Astrocyte (in vitro differentiated cells and primary cell): ENCODE measurements around the gene G2E3. TPM values are rescaled to one million over a fixed set of nuclear protein-coding genes. Genes with fewer than 3 reads are reported as not detected.

ENCODE experiments used
- DNase-seq: peaks from one replicate; pipeline ENCODE4 v3.0.0-alpha.2; 2010; ENCODE audit warnings: low read depth
- FAIRE-seq: peaks from 2 replicates; lab custom pipeline; 2011; peaks lifted over from hg19 to GRCh38; lab: Jason Lieb, UNC
- H2AFZ ChIP-seq: 2 replicates; pipeline ENCODE4 v1.6.0; 2012; ENCODE audit warnings: low read depth, low read length, inconsistent platforms
- H3K27ac ChIP-seq: 2 replicates; pipeline ENCODE4 v1.5.1; 2011; ENCODE audit warnings: low read depth, low read length, inconsistent platforms
- H3K27me3 ChIP-seq: 2 replicates; pipeline ENCODE4 v1.6.0; 2011; ENCODE audit warnings: low read length, inconsistent platforms; ENCODE audit not compliant: insufficient read depth
- H3K36me3 ChIP-seq: 2 replicates; pipeline ENCODE4 v1.5.1; 2011; ENCODE audit warnings: low read length, inconsistent platforms; ENCODE audit not compliant: insufficient read depth
- H3K4me1 ChIP-seq: 2 replicates; pipeline ENCODE4 v1.5.1; 2011; ENCODE audit warnings: low read length, inconsistent platforms; ENCODE audit not compliant: insufficient read depth
- H3K4me2 ChIP-seq: 2 replicates; pipeline ENCODE4 v1.6.0; 2012; ENCODE audit warnings: low read length, inconsistent platforms
- H3K4me3 ChIP-seq: 2 replicates; pipeline ENCODE4 v1.5.1; 2011; ENCODE audit warnings: low read depth, mild to moderate bottlenecking, low read length, inconsistent platforms; ENCODE audit not compliant: insufficient read depth
- H3K79me2 ChIP-seq: 2 replicates; pipeline ENCODE4 v1.6.0; 2012; ENCODE audit warnings: mild to moderate bottlenecking, low read length, inconsistent platforms; ENCODE audit not compliant: insufficient read depth
- H3K9ac ChIP-seq: 2 replicates; pipeline ENCODE4 v1.6.0; 2012; ENCODE audit warnings: mild to moderate bottlenecking, low read length, inconsistent platforms
- H3K9me3 ChIP-seq: 2 replicates; pipeline ENCODE4 v1.5.1; 2012; ENCODE audit warnings: low read depth, mild to moderate bottlenecking, low read length, inconsistent platforms; ENCODE audit not compliant: insufficient read depth
- H4K20me1 ChIP-seq: 2 replicates; pipeline ENCODE4 v1.6.0; 2012; ENCODE audit warnings: low read length, inconsistent platforms; ENCODE audit not compliant: insufficient read depth
- H3K27ac Mint-ChIP-seq: one replicate; pipeline ENCODE4 v1.8.0; 2021; ENCODE audit warnings: mild to moderate bottlenecking, mixed read lengths; ENCODE audit not compliant: unreplicated experiment
- H3K27me3 Mint-ChIP-seq: one replicate; pipeline ENCODE4 v1.8.0; 2021; ENCODE audit warnings: low read depth, mixed read lengths; ENCODE audit not compliant: unreplicated experiment
- H3K36me3 Mint-ChIP-seq: one replicate; pipeline ENCODE4 v1.8.0; 2021; ENCODE audit warnings: low read depth, mixed read lengths; ENCODE audit not compliant: unreplicated experiment
- H3K4me1 Mint-ChIP-seq: one replicate; pipeline ENCODE4 v1.8.0; 2021; ENCODE audit warnings: low read depth, mixed read lengths; ENCODE audit not compliant: unreplicated experiment
- H3K4me3 Mint-ChIP-seq: one replicate; pipeline ENCODE4 v1.8.0; 2021; ENCODE audit warnings: mild to moderate bottlenecking, moderate library complexity, mixed read lengths; ENCODE audit not compliant: unreplicated experiment
- H3K9me3 Mint-ChIP-seq: one replicate; pipeline ENCODE4 v1.8.0; 2021; ENCODE audit warnings: mild to moderate bottlenecking, mixed read lengths; ENCODE audit not compliant: unreplicated experiment
- CTCF ChIP-seq: IDR thresholded peaks from 2 replicates; pipeline ENCODE4 v1.5.1; 2011; ENCODE audit warnings: low read depth, mild to moderate bottlenecking, inconsistent platforms, low read length, moderate library complexity; ENCODE audit not compliant: insufficient read depth
- EZH2 ChIP-seq: IDR thresholded peaks from 2 replicates; pipeline ENCODE4 v1.6.1; 2012; ENCODE audit warnings: mild to moderate bottlenecking, low read length, inconsistent platforms; ENCODE audit not compliant: insufficient read depth
- total RNA-seq: library from RNA; stranded (reverse); gene quantifications from 2 replicates; pipeline ENCODE4 v1.2.1, GENCODE V29; 2021

Gene G2E3
- total RNA-seq, 1 donor from 2014 or later = 22.4 TPM

- Histone ChIP-seq H3K4me2 (no peak overlapping the region), H4K20me1 (peaks cover 53% of the 10 kb centered on the region), H3K9ac (no peak overlapping the region), H2AFZ (no peak overlapping the region), H3K4me3 (no peak overlapping the region), H3K9me3 (no peaks in the 10 kb centered on the region), H3K27me3 (no peaks in the 10 kb centered on the region), H3K27ac (no peak overlapping the region), H3K4me1 (no peaks in the 10 kb centered on the region), H3K36me3 (peaks cover 21% of the 10 kb centered on the region), H3K79me2 (peaks cover 81% of the 10 kb centered on the region)
- peaks cover 11% of the 10 kb centered on the region for H3K4me1 Mint-ChIP-seq
- peaks cover 3% of the 10 kb centered on the region for H3K36me3 Mint-ChIP-seq
- H3K9me3 Mint-ChIP-seq = no peaks in the 10 kb centered on the region
- no peak overlapping the region for H3K27ac Mint-ChIP-seq
- H3K4me3 Mint-ChIP-seq = no peak overlapping the region
- TF ChIP-seq EZH2 (no peak), CTCF (no peak)
- no peak for FAIRE-seq
- no peak for DNase-seq
- H3K27me3 Mint-ChIP-seq = no peaks in the 10 kb centered on the region
Measured at GRCh38 chr14:30630248-30630647, 71.3 kb downstream of the G2E3 start.

- Histone ChIP-seq H3K27me3 (no peaks in the 10 kb centered on the region), H3K36me3 (peaks cover 25% of the 10 kb centered on the region), H3K9ac (no peak overlapping the region), H3K4me1 (no peaks in the 10 kb centered on the region), H3K27ac (no peak overlapping the region), H3K79me2 (peaks cover 64% of the 10 kb centered on the region), H3K4me2 (no peak overlapping the region), H3K9me3 (no peaks in the 10 kb centered on the region), H3K4me3 (no peak overlapping the region), H4K20me1 (peaks cover 44% of the 10 kb centered on the region), H2AFZ (no peak overlapping the region)
- TF ChIP-seq CTCF = no peak
- no peak for TF ChIP-seq EZH2
- no peak for FAIRE-seq
- Mint-ChIP-seq H3K27ac (no peak overlapping the region), H3K4me1 (peaks cover 9% of the 10 kb centered on the region), H3K27me3 (no peaks in the 10 kb centered on the region), H3K4me3 (no peak overlapping the region), H3K36me3 (peaks cover 1% of the 10 kb centered on the region), H3K9me3 (no peaks in the 10 kb centered on the region)
- DNase-seq = no peak
Measured at GRCh38 chr14:30632730-30633129, 73.8 kb downstream of the G2E3 start.

- DNase-seq (no peak), FAIRE-seq (no peak)
- peaks cover 16% of the 10 kb centered on the region for H3K36me3 Mint-ChIP-seq
- H3K27ac Mint-ChIP-seq = no peak overlapping the region
- no peak overlapping the region for H3K27ac ChIP-seq
- no peaks in the 10 kb centered on the region for H3K27me3 ChIP-seq
- no peaks in the 10 kb centered on the region for H3K4me1 ChIP-seq
- H3K27me3 Mint-ChIP-seq = no peaks in the 10 kb centered on the region
- H3K4me1 Mint-ChIP-seq = peaks cover 2% of the 10 kb centered on the region
- H3K79me2 ChIP-seq = peaks cover 22% of the 10 kb centered on the region
- H3K9ac ChIP-seq = no peak overlapping the region
- no peak overlapping the region for H3K4me3 ChIP-seq
- no peak for TF ChIP-seq EZH2
- TF ChIP-seq CTCF = no peak
- H2AFZ ChIP-seq = no peak overlapping the region
- peaks cover 38% of the 10 kb centered on the region for H3K36me3 ChIP-seq
- H3K9me3 ChIP-seq = no peaks in the 10 kb centered on the region
- H4K20me1 ChIP-seq = peaks cover 15% of the 10 kb centered on the region
- no peaks in the 10 kb centered on the region for H3K9me3 Mint-ChIP-seq
- H3K4me3 Mint-ChIP-seq = no peak overlapping the region
- no peak overlapping the region for H3K4me2 ChIP-seq
Measured at GRCh38 chr14:30638926-30639325, 80.0 kb downstream of the G2E3 start.
